Cardiac fibroblast (primary cell): ENCODE measurements around the gene KCNQ1OT1.

Source experiments
- DNase-seq, 2 donors: peaks; one replicate each; pipeline versions ENCODE4 v3.0.0 to v3.0.0-alpha.2; 2010; ENCODE audit warnings: low read depth in 2 of 2
- H3K4me3 ChIP-seq, 2 donors: replicated peaks in 1 of 2; 1 replicate in 1 of 2; 2 replicates in 1 of 2; pipeline ENCODE4 v1.5.1; 2011; ENCODE audit warnings: low read depth in 2 of 2, low read length in 2 of 2, mild to moderate bottlenecking in 2 of 2, moderate library complexity in 1 of 2
- TF ChIP-seq, protein P1 (sequence below): IDR thresholded peaks from one replicate; pipeline ENCODE4 v1.5.1; 2011; ENCODE audit warnings: low read depth, mild to moderate bottlenecking, low read length, inconsistent platforms

The KCNQ1OT1 gene

GRCh38 chr11:2726964-2727363 is 27.2 kb upstream of the KCNQ1OT1 start:
- TF ChIP-seq, protein P1, sequence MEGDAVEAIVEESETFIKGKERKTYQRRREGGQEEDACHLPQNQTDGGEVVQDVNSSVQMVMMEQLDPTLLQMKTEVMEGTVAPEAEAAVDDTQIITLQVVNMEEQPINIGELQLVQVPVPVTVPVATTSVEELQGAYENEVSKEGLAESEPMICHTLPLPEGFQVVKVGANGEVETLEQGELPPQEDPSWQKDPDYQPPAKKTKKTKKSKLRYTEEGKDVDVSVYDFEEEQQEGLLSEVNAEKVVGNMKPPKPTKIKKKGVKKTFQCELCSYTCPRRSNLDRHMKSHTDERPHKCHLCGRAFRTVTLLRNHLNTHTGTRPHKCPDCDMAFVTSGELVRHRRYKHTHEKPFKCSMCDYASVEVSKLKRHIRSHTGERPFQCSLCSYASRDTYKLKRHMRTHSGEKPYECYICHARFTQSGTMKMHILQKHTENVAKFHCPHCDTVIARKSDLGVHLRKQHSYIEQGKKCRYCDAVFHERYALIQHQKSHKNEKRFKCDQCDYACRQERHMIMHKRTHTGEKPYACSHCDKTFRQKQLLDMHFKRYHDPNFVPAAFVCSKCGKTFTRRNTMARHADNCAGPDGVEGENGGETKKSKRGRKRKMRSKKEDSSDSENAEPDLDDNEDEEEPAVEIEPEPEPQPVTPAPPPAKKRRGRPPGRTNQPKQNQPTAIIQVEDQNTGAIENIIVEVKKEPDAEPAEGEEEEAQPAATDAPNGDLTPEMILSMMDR = no peak
- no peak overlapping the region for H3K4me3 ChIP-seq
- peak in 1 of 2 donors; percentile 39 for DNase-seq

- DNase-seq = peak; percentile 36 to 97
- H3K4me3 ChIP-seq = no peak overlapping the region
- TF ChIP-seq, protein P1 = no peak
These were observed 25.8 kb upstream of the KCNQ1OT1 start for GRCh38 chr11:2725368-2726300.

DNA sequence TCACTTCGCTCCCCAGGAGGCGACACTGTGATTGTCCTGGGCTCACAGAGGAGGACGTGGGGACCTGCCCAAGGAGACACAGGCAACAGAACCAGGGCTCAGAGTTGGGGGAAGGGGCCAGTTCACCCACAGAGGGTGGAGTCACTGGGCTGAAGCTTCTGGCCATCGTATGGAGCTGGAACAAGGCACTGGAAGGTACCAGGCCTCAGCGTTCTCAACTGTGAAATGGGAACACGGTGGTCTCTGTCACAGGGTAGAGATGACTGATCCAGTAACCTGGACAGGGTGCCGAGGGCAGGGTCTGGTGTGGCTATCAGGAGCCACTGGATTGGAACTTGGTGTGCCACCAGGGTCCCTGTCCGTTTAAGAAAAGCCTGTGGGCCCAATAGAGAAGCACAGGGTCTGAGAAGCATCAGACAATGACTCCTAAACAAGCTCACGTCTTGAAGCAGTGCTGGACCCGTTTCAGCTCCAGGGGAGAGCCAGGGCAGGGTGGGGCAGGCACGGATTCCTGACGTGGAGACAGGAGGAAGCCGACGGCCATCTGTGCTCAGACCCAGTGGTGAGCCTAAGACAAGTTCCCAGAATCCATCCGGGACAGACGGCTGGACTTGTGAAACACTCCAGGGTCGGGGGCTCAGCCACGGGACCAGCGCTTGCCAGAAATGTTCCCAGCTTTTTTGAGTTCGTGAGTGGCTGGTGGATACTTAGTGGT is 25.0 kb upstream of the KCNQ1OT1 start:
- no peak overlapping the region for H3K4me3 ChIP-seq
- TF ChIP-seq, protein P1 = no peak
- DNase-seq = peak in 1 of 2 donors; percentile 90

DNA sequence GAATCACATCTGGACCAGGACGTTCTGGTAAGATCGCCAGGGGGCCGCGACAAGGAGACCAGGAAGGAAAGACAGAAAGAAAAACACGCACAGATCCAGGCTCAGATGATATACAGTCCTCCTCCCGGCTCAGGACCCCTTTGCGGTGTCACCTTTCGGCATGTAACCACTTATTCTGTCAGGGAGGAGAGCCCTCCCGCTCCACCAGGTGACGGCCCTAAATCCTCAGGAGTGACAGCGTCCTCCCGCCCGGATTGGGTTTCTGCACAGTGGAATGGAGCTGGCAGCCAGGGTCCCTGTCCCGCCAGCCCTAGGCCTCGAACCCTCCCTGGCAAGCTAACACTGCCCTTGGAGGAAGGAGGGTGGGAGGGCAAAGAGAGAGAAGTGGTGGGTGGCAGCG is 24.3 kb upstream of the KCNQ1OT1 start:
- TF ChIP-seq, protein P1 = no peak
- H3K4me3 ChIP-seq = no peak overlapping the region
- no peak for DNase-seq

DNA sequence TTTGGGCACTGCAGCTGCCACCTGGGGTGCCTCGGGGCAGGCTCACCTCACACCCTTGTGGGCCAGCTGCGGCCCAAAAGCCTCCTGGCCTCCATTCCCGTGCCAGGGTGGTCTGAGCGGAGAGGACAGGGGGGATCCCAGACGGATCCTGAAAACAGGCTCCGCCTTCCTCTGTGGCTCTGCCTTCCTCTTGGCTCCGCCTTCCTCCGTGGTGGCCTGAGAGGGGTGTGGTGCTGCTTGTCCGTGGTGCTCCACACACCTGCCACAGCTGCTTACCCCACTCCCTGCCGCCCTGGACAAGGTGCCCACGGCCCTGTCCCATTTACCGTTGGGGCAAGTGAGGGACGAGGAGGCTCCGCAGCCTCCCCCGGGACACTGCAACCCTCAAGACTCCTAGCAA is 23.2 kb upstream of the KCNQ1OT1 start:
- DNase-seq = no peak
- TF ChIP-seq, protein P1 = no peak
- no peak overlapping the region for H3K4me3 ChIP-seq

DNA sequence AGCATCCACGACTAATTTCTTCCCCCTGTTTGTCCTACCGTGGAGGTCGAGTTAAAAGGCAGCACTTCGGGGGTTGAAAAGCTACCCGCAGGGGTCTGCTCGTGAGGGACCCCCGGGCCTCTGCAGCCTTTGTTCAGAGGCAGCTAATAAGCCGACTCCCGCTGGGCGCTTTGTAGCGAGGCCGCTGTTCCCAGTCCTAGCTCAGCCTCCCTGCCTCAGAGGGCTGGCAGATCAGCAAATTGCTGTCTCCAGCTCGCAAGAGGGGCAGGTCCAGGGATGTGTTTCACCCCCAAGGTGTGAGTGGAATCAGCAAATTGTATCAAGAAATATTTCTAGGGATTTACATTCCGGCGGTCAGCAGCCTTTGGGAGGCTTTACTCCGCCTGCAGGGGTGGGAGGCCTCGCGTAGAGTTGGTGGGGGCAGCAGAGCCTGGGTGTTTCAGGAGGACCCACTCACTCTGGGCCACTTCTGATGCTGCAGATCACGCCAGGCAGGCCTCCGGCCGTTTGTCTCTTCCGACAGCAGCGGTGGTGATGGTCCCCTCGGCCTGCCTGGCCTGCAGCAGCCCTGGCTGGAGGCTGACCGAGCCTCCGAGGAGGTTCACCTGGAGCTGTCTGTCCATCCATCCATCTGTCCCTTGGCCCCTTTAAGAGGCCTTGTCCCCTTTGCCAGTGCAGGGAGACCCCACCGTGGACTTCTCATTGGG is 21.6 kb upstream of the KCNQ1OT1 start:
- no peak for DNase-seq
- TF ChIP-seq, protein P1 = no peak
- H3K4me3 ChIP-seq = no peak overlapping the region
